PC-3 (cell line): ENCODE data around the gene FRRS1. TPM values are rescaled to one million over a fixed set of nuclear protein-coding genes. Genes with fewer than 3 reads are reported as not detected.

Source experiments
- ATAC-seq: fragments of 200-7000 bp; cut with Tn5 transposase; 2 replicates; pipeline ENCODE4 v1.9.1; 2020; ENCODE audit warnings: mild to moderate bottlenecking, moderate library complexity
- BruUV-seq: library from RNA; stranded (reverse); fragments of 400-500 nt; replicated peaks from 2 replicates; lab custom pipeline; 2021; lab: Mats Ljungman, UMichigan
- CTCF ChIA-PET: fragments of 300-600 bp; sonication (Branson Sonifier 250); formaldehyde crosslinking; loops from one replicate; lab custom pipeline; 2022; ENCODE audit warnings: antibody characterized with exemption; lab: Charles Lee
- POLR2A ChIA-PET: fragments of 300-600 bp; sonication (Branson Sonifier 250); formaldehyde crosslinking; loops from one replicate; lab custom pipeline; 2022; ENCODE audit warnings: antibody characterized with exemption; ENCODE audit not compliant: unreplicated experiment; lab: Charles Lee
- DNase-seq: peaks from one replicate; pipeline ENCODE4 v3.0.0-alpha.2; 2015
- H2AFZ ChIP-seq: fragments of 300-600 bp; sonication (generic); 2 replicates; pipeline ENCODE4 v1.6.0; 2016; ENCODE audit warnings: antibody characterized with exemption, low read length
- H3F3A ChIP-seq: fragments of 300-600 bp; sonication (generic); one replicate; pipeline ENCODE4 v1.6.0; 2017; ENCODE audit warnings: antibody characterized with exemption, low read length, control low read depth, mild to moderate bottlenecking; ENCODE audit not compliant: unreplicated experiment
- H3K27ac ChIP-seq: fragments of 300-600 bp; sonication (generic); 2 replicates; pipeline ENCODE4 v1.5.1; 2016; ENCODE audit warnings: mild to moderate bottlenecking, low read length
- H3K27me3 ChIP-seq: fragments of 300-600 bp; sonication (generic); 2 replicates; pipeline ENCODE4 v1.6.1; 2016; ENCODE audit warnings: low read length, mixed read lengths
- H3K36me3 ChIP-seq: fragments of 300-600 bp; sonication (generic); 2 replicates; pipeline ENCODE4 v1.6.1; 2016; ENCODE audit warnings: low read depth, mixed run types, low read length, mixed read lengths
- H3K4me1 ChIP-seq: fragments of 300-600 bp; sonication (generic); 2 replicates; pipeline ENCODE4 v1.5.1; 2016; ENCODE audit warnings: low read length; ENCODE audit not compliant: insufficient read depth
- H3K4me2 ChIP-seq: fragments of 300-600 bp; sonication (generic); 2 replicates; pipeline ENCODE4 v1.6.0; 2016; ENCODE audit warnings: low read length
- H3K4me3 ChIP-seq: fragments of 300-600 bp; sonication (generic); 2 replicates; pipeline ENCODE4 v1.5.1; 2016; ENCODE audit warnings: mild to moderate bottlenecking, low read length, mixed read lengths
- H3K79me2 ChIP-seq: fragments of 300-600 bp; sonication (generic); 2 replicates; pipeline ENCODE4 v1.6.1; 2017; ENCODE audit warnings: low read length, mixed read lengths
- H3K9ac ChIP-seq: fragments of 300-600 bp; sonication (generic); 2 replicates; pipeline ENCODE4 v1.6.0; 2016; ENCODE audit warnings: mild to moderate bottlenecking, low read length
- H3K9me2 ChIP-seq: fragments of 300-600 bp; sonication (generic); replicated peaks from 2 replicates; pipeline ENCODE4 v1.6.1; 2016; ENCODE audit warnings: mixed run types, low read length, mixed read lengths
- H3K9me3 ChIP-seq: fragments of 300-600 bp; sonication (generic); 2 replicates; pipeline ENCODE4 v1.6.1; 2016; ENCODE audit warnings: low read length, mixed read lengths
- H4K20me1 ChIP-seq: fragments of 300-600 bp; sonication (generic); 2 replicates; pipeline ENCODE4 v1.6.1; 2016; ENCODE audit warnings: low read length, mixed read lengths
- CTCF ChIP-seq: fragments of 300-600 bp; sonication (generic); conservative IDR thresholded peaks from 2 replicates; pipeline ENCODE4 v1.5.1; 2017; ENCODE audit warnings: antibody characterized with exemption, low read depth, mild to moderate bottlenecking, low read length
- EZH2 ChIP-seq: fragments of 300-600 bp; sonication (generic); IDR thresholded peaks from one replicate; pipeline ENCODE4 v1.6.1; 2017; ENCODE audit warnings: antibody characterized with exemption, mild to moderate bottlenecking, low read length; ENCODE audit not compliant: unreplicated experiment
- EZH2phosphoT487 ChIP-seq: fragments of 300-600 bp; sonication (generic); IDR thresholded peaks from 2 replicates; pipeline ENCODE4 v1.6.1; 2018; ENCODE audit warnings: mild to moderate bottlenecking, antibody characterized with exemption, low read length, borderline replicate concordance
- intact Hi-C: fragments of 100-400 bp; cut with micrococcal nuclease; formaldehyde crosslinking; loops from 2 replicates; pipeline ENCODE4 v1.9.0; 2023
- total RNA-seq: library from RNA; depleted of rRNA; stranded (reverse); fragments of >200 nt; gene quantifications from 2 replicates; pipeline ENCODE4 v1.2.3, GENCODE V29; 2014

Gene FRRS1
- total RNA-seq, 1 experiment from 2014 or later: 16.3 TPM

GRCh38 chr1:99768524-99769245, 2.2 kb upstream of the FRRS1 start:
- CTCF ChIA-PET: no interaction called here
- POLR2A ChIA-PET: no interaction called here
- Histone ChIP-seq H3K27ac (no peak overlapping the region), H3K9ac (no peak overlapping the region), H3K4me2 (no peak overlapping the region), H4K20me1 (no peaks in the 10 kb centered on the region), H3F3A (no peaks in the 10 kb centered on the region), H3K9me3 (no peaks in the 10 kb centered on the region), H3K27me3 (no peaks in the 10 kb centered on the region), H3K79me2 (peaks cover 17% of the 10 kb centered on the region), H2AFZ (no peak overlapping the region), H3K4me3 (no peak overlapping the region), H3K9me2 (no peaks in the 10 kb centered on the region), H3K4me1 (peaks cover 17% of the 10 kb centered on the region), H3K36me3 (no peaks in the 10 kb centered on the region)
- DNase-seq: no peak
- BruUV-seq: no TSS peak
- intact Hi-C loops: no loop called here
- ATAC-seq: no peak
- no peak for TF ChIP-seq EZH2
- TF ChIP-seq EZH2phosphoT487: no peak
- TF ChIP-seq CTCF: no peak

GRCh38 chr1:99768104-99768503, 1.7 kb upstream of the FRRS1 start:
- Histone ChIP-seq H3K79me2 (peaks cover 20% of the 10 kb centered on the region), H3K9ac (no peak overlapping the region), H3F3A (no peaks in the 10 kb centered on the region), H3K27ac (no peak overlapping the region), H3K9me3 (no peaks in the 10 kb centered on the region), H3K4me2 (no peak overlapping the region), H3K36me3 (no peaks in the 10 kb centered on the region), H3K4me1 (peaks cover 17% of the 10 kb centered on the region), H3K4me3 (no peak overlapping the region), H3K27me3 (no peaks in the 10 kb centered on the region), H3K9me2 (no peaks in the 10 kb centered on the region), H2AFZ (no peak overlapping the region), H4K20me1 (no peaks in the 10 kb centered on the region)
- intact Hi-C loops: no loop called here
- ChIA-PET CTCF (no interaction called here), POLR2A (no interaction called here)
- ATAC-seq: no peak
- no TSS peak for BruUV-seq
- DNase-seq: no peak
- no peak for TF ChIP-seq EZH2
- TF ChIP-seq CTCF: no peak
- no peak for TF ChIP-seq EZH2phosphoT487

GRCh38 chr1:99764909-99765308, 1.5 kb downstream of the FRRS1 start:
- intact Hi-C loops: no loop called here
- ATAC-seq (no peak), DNase-seq (no peak)
- no peaks in the 10 kb centered on the region for H3K9me2 ChIP-seq
- no peaks in the 10 kb centered on the region for H3K9me3 ChIP-seq
- H3K27ac ChIP-seq: no peak overlapping the region
- H3K27me3 ChIP-seq: no peaks in the 10 kb centered on the region
- H3F3A ChIP-seq: no peaks in the 10 kb centered on the region
- peak overlapping the region; percentile 69 for H3K4me2 ChIP-seq
- ChIA-PET CTCF (no interaction called here), POLR2A (no interaction called here)
- peak overlapping the region; percentile 54 for H2AFZ ChIP-seq
- peak overlapping the region; percentile 59 for H3K9ac ChIP-seq
- peaks cover 17% of the 10 kb centered on the region for H3K4me1 ChIP-seq
- peak overlapping the region; percentile 77 for H3K4me3 ChIP-seq
- TF ChIP-seq CTCF (no peak), EZH2 (no peak), EZH2phosphoT487 (no peak)
- peaks cover 28% of the 10 kb centered on the region for H3K79me2 ChIP-seq
- H4K20me1 ChIP-seq: no peaks in the 10 kb centered on the region
- BruUV-seq: no TSS peak
- H3K36me3 ChIP-seq: no peaks in the 10 kb centered on the region
